Fibroblast of mammary gland (primary cell): ENCODE results near the gene STARD13.

Experiments
- DNase-seq: peaks from one replicate; pipeline ENCODE4 v3.0.0-alpha.2; 2010; ENCODE audit warnings: low read depth
- H3K4me3 ChIP-seq: 2 replicates; pipeline ENCODE4 v1.5.1; 2011; ENCODE audit warnings: low read depth, mild to moderate bottlenecking, low read length, moderate library complexity; ENCODE audit not compliant: control insufficient read depth
- CTCF ChIP-seq: conservative IDR thresholded peaks from 2 replicates; pipeline ENCODE4 v1.5.1; 2011; ENCODE audit warnings: low read depth, low read length, inconsistent platforms; ENCODE audit not compliant: control insufficient read depth, insufficient read depth

The STARD13 gene

GRCh38 chr13:33278913-33279312 lies 6.6 kb downstream of the STARD13 start:
- H3K4me3 ChIP-seq = no peak overlapping the region
- peak; percentile 36 for DNase-seq
- no peak for TF ChIP-seq CTCF

- no peak overlapping the region for H3K4me3 ChIP-seq
- TF ChIP-seq CTCF = no peak
- peak; percentile 91 for DNase-seq
These were observed 7.6 kb downstream of the STARD13 start for GRCh38 chr13:33277946-33278345.

GRCh38 chr13:33277037-33277740 lies 8.4 kb downstream of the STARD13 start:
- no peak for DNase-seq
- H3K4me3 ChIP-seq = no peak overlapping the region
- no peak for TF ChIP-seq CTCF

- no peak for DNase-seq
- H3K4me3 ChIP-seq = no peak overlapping the region
- no peak for TF ChIP-seq CTCF
These were observed 9.0 kb downstream of the STARD13 start for GRCh38 chr13:33276570-33276969.

- no peak for TF ChIP-seq CTCF
- DNase-seq = peak; percentile 62
These were observed 9.6 kb downstream of the STARD13 start for GRCh38 chr13:33275916-33276315.

GRCh38 chr13:33274264-33274663 lies 11.3 kb downstream of the STARD13 start:
- DNase-seq = peak; percentile 41
- no peak overlapping the region for H3K4me3 ChIP-seq
- no peak for TF ChIP-seq CTCF

More at GRCh38 chr13:33275916-33276315, 9.6 kb downstream of the STARD13 start:
- H3K4me3 ChIP-seq = no peak overlapping the region

GRCh38 chr13:33272531-33273124 lies 12.9 kb downstream of the STARD13 start:
- TF ChIP-seq CTCF = no peak
- no peak overlapping the region for H3K4me3 ChIP-seq

More at GRCh38 chr13:33272531-33273124, 12.9 kb downstream of the STARD13 start:
- DNase-seq = peak; percentile 43
